ENCODE data around the gene ZNF615. TPM values are rescaled to one million over a fixed set of nuclear protein-coding genes. Genes with fewer than 3 reads are reported as not detected.
"Not testable (repeated sequence)": the region's sequence is repeated elsewhere in the genome, so short reads cannot be mapped to it uniquely, and the experiment has no call there.

ZNF615 gene
- polyA plus RNA-seq, 1 experiment: 3.8 TPM

- no peak for DNase-seq (ENCODE audit: low read depth)
These were observed 48.2 kb downstream of the ZNF615 start for GRCh38 chr19:51959791-51960190.

GRCh38 chr19:51957846-51958245 lies 50.2 kb downstream of the ZNF615 start:
- H3K36me3 ChIP-seq (ENCODE audit: control insufficient read depth, insufficient read depth, low read length); H3K4me3 ChIP-seq (ENCODE audit: low read depth, low read length); DNase-seq (ENCODE audit: low read depth); CTCF ChIA-PET; H3K27me3 ChIP-seq (ENCODE audit: control insufficient read depth, insufficient read depth, low read length); POLR2A ChIA-PET: not testable (repeated sequence)

More at GRCh38 chr19:51959791-51960190, 48.2 kb downstream of the ZNF615 start:
- Histone ChIP-seq H3K4me3 (ENCODE audit: low read depth, low read length) (no peak overlapping the region), H3K36me3 (ENCODE audit: control insufficient read depth, insufficient read depth, low read length) (peaks cover under 1% of the 10 kb centered on the region), H3K27me3 (ENCODE audit: control insufficient read depth, insufficient read depth, low read length) (no peaks in the 10 kb centered on the region)
- POLR2A ChIA-PET: interaction anchor here (0.6 kb wide), 1 partner anchor 20 kb away, joined by 4 read pairs; no protein-coding TSS in a partner anchor
- TF ChIP-seq CTCF (IDR thresholded peaks at IDR 0.05; ENCODE audit: insufficient read depth, low read depth, low read length): no peak
- CTCF ChIA-PET: no interaction called here

GRCh38 chr19:51948975-51949374 lies 59.0 kb downstream of the ZNF615 start:
- Histone ChIP-seq H3K36me3 (ENCODE audit: control insufficient read depth, insufficient read depth, low read length) (0 out of 2 replicates have a peak, but pooled peaks cover 2% of the 10 kb centered on the region), H3K27me3 (ENCODE audit: control insufficient read depth, insufficient read depth, low read length) (no peaks in the 10 kb centered on the region), H3K4me3 (ENCODE audit: low read depth, low read length) (peak overlapping the region; percentile 6)
- no peak for TF ChIP-seq CTCF (IDR thresholded peaks at IDR 0.05; ENCODE audit: insufficient read depth, low read depth, low read length)
- CTCF ChIA-PET: no interaction called here
- no peak for DNase-seq (ENCODE audit: low read depth)
- POLR2A ChIA-PET: no interaction called here

- Histone ChIP-seq H3K27me3 (ENCODE audit: control insufficient read depth, insufficient read depth, low read length) (no peaks in the 10 kb centered on the region), H3K4me3 (ENCODE audit: low read depth, low read length) (no peak overlapping the region), H3K36me3 (ENCODE audit: control insufficient read depth, insufficient read depth, low read length) (0 out of 2 replicates have a peak, but pooled peaks cover 6% of the 10 kb centered on the region)
- no peak for DNase-seq (ENCODE audit: low read depth)
- ChIA-PET POLR2A (no interaction called here), CTCF (interaction anchor here (0.6 kb wide), 1 partner anchor 15 kb away, joined by 4 read pairs; no protein-coding TSS in a partner anchor)
- no peak for TF ChIP-seq CTCF (IDR thresholded peaks at IDR 0.05; ENCODE audit: insufficient read depth, low read depth, low read length)
These were observed 61.4 kb downstream of the ZNF615 start for GRCh38 chr19:51946602-51947001.

GRCh38 chr19:51944798-51945552 lies 63.0 kb downstream of the ZNF615 start:
- H3K27me3 ChIP-seq (ENCODE audit: control insufficient read depth, insufficient read depth, low read length): no peaks in the 10 kb centered on the region
- CTCF ChIA-PET: no interaction called here
- no peak for TF ChIP-seq CTCF (IDR thresholded peaks at IDR 0.05; ENCODE audit: insufficient read depth, low read depth, low read length)
- POLR2A ChIA-PET: no interaction called here
- DNase-seq (ENCODE audit: low read depth): no peak
- peaks cover 12% of the 10 kb centered on the region for H3K36me3 ChIP-seq (ENCODE audit: control insufficient read depth, insufficient read depth, low read length)
- H3K4me3 ChIP-seq (ENCODE audit: low read depth, low read length): no peak overlapping the region

Other genes starting within 250 kb of the ZNF615 start
- gene FPR2, start 247.0 kb downstream of the ZNF615 start, polyA plus RNA-seq (2011; rRNA removed): not detected in 2 replicates
- gene FPR3, start 213.1 kb downstream of the ZNF615 start, polyA plus RNA-seq (2011; rRNA removed): not detected in 2 replicates
- gene ZNF577, start 120.3 kb downstream of the ZNF615 start, polyA plus RNA-seq (2011; rRNA removed): 4.6 and 8.3 TPM in 2 replicates
- 2.5 and 4.5 TPM in 2 replicates for gene ZNF649, start 103.2 kb downstream of the ZNF615 start, polyA plus RNA-seq (2011; rRNA removed)
- 5.1 and 6.6 TPM in 2 replicates for gene ZNF613, start 80.7 kb downstream of the ZNF615 start, polyA plus RNA-seq (2011; rRNA removed)
- gene ZNF350, start 21.4 kb downstream of the ZNF615 start, polyA plus RNA-seq (2011; rRNA removed): 5.5 and 8.0 TPM in 2 replicates
- 4.3 and 5.9 TPM in 2 replicates for gene ZNF614, start 20.2 kb upstream of the ZNF615 start, polyA plus RNA-seq (2011; rRNA removed)
- 1.9 and 4.4 TPM in 2 replicates for gene ZNF432, start 40.6 kb upstream of the ZNF615 start, polyA plus RNA-seq (2011; rRNA removed)
- 4.8 and 6.7 TPM in 2 replicates for gene ZNF841, start 87.6 kb upstream of the ZNF615 start, polyA plus RNA-seq (2011; rRNA removed)
- gene ZNF616, start 131.7 kb upstream of the ZNF615 start, polyA plus RNA-seq (2011; rRNA removed): 2.6 and 3.1 TPM in 2 replicates
- 1.5 and 2.0 TPM in 2 replicates for gene ZNF836, start 163.4 kb upstream of the ZNF615 start, polyA plus RNA-seq (2011; rRNA removed)
- gene PPP2R1A, start 181.8 kb upstream of the ZNF615 start, polyA plus RNA-seq (2011; rRNA removed): 146 and 269 TPM in 2 replicates

All from BJ (cell line).